Measurements from ENCODE around the gene NES. TPM values are rescaled to one million over a fixed set of nuclear protein-coding genes. Genes with fewer than 3 reads are reported as not detected.

The NES gene
- total RNA-seq, 1 donor = 44.5 TPM

DNA sequence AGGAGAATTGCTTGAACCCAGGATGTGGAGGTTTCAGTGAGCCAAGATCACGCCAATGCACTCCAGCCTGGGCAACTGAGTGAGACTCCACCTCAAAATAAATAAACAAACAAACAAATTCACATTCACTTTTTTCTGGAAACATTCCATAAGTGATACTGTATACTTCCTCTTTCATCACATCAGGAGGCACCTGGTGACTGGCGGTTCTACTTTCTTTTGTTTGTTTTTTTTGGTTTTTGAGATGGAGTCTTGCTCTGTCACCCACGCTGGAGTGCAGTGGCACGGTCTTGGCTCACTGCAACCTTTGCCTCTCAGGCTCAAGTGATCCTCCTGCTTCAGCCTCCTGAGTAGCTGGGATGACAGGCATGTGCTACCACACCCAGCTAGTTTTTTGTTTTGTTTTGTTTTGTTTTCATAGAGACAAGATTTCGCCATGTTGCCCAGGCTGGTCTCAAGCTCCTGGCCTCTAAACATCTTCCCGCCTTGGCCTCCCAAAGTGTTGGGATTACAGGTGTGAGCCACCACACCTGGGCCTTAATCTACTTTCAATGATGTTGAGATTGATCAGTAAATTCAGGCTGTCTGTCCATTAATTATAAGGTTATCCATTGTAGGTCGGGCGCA, 47.3 kb downstream of the NES start:
- no peak for DNase-seq (ENCODE audit: low read depth)
- TF ChIP-seq, protein P1, sequence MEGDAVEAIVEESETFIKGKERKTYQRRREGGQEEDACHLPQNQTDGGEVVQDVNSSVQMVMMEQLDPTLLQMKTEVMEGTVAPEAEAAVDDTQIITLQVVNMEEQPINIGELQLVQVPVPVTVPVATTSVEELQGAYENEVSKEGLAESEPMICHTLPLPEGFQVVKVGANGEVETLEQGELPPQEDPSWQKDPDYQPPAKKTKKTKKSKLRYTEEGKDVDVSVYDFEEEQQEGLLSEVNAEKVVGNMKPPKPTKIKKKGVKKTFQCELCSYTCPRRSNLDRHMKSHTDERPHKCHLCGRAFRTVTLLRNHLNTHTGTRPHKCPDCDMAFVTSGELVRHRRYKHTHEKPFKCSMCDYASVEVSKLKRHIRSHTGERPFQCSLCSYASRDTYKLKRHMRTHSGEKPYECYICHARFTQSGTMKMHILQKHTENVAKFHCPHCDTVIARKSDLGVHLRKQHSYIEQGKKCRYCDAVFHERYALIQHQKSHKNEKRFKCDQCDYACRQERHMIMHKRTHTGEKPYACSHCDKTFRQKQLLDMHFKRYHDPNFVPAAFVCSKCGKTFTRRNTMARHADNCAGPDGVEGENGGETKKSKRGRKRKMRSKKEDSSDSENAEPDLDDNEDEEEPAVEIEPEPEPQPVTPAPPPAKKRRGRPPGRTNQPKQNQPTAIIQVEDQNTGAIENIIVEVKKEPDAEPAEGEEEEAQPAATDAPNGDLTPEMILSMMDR (IDR thresholded peaks at IDR 0.05; ENCODE audit: insufficient read depth, low read length) = no peak
- no peak overlapping the region for H3K4me3 ChIP-seq (ENCODE audit: low read depth, low read length)

DNA sequence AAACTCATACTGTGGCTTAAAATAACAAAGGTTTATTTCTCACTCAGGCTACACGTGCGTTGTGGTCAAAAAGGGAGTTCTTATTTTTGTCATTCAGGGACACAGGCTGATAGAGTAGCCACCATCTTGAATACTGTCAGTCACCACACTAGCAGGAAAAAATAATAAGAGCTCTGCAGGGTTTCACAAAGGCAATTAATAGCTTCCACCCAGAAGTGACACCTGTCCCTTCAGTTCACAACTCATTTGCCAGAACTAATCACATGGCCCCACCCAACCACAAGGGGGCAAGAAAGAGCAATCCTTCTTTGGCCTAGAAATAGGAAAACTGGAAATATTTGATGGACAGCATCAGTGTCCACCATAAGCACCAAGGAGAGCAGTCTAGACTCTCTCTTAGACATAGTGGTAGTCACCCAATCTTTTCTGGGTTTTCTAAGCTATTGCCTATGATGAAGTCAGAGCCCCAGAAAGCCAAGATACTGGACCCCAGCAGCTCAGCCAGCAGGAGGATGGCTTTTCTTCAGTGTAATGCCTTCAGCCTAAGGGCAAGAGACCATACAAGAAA, 49.8 kb downstream of the NES start:
- H3K4me3 ChIP-seq (ENCODE audit: low read depth, low read length) = no peak overlapping the region
- TF ChIP-seq, protein P1 (IDR thresholded peaks at IDR 0.05; ENCODE audit: insufficient read depth, low read length) = peak; percentile 72
- DNase-seq (ENCODE audit: low read depth) = peak; percentile 46

DNA sequence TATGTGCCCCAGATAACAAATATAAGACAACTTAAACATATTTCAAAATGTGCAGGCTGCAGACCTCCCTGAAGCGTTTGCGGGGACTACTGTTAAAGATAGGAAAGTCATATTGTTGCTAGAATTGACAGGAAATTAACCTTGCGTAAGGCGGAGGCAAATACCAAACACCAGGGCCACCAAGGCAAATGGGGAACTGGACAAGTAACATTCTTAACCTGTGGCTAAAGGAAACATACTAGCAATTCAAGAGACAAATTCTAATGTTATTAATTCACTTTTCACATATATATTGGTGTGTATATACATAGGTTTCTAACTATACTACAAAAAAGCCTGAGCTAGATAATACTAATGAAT, 51.1 kb downstream of the NES start:
- TF ChIP-seq, protein P1 (IDR thresholded peaks at IDR 0.05; ENCODE audit: insufficient read depth, low read length) = no peak
- H3K4me3 ChIP-seq (ENCODE audit: low read depth, low read length) = no peak overlapping the region
- no peak for DNase-seq (ENCODE audit: low read depth)

- H3K4me3 ChIP-seq (ENCODE audit: low read depth, low read length) = no peak overlapping the region
- DNase-seq (ENCODE audit: low read depth) = peak; percentile 55
- TF ChIP-seq, protein P1 (IDR thresholded peaks at IDR 0.05; ENCODE audit: insufficient read depth, low read length) = peak; percentile 76
These were observed 51.6 kb downstream of the NES start for GRCh38 chr1:156625436-156626078.

DNA sequence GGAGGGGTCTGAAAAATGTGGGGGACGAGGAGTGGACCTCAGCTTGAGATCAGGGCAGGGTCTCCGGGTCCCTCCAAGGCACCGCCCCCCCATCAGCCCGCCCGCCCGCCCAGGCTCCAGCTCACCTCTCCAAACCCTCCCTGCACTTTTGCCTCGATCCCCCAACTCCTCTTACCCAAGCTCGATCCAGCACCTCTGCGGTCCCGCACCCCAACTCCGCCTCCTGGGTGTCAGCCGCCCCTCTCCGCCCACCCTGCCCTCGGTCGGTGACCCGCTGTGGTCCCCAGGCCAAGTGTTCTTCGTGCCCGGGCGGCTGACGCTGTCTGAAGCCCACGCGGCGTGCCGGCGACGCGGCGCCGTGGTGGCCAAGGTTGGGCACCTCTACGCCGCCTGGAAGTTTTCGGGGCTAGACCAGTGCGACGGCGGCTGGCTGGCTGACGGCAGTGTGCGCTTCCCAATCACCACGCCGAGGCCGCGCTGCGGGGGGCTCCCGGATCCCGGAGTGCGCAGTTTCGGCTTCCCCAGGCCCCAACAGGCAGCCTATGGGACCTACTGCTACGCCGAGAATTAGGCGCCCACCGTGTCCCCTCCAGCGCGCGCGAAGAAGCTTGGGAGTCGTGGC, 52.3 kb downstream of the NES start:
- H3K4me3 ChIP-seq (ENCODE audit: low read depth, low read length) = peak overlapping the region; percentile 49
- DNase-seq (ENCODE audit: low read depth) = no peak
- TF ChIP-seq, protein P1 (IDR thresholded peaks at IDR 0.05; ENCODE audit: insufficient read depth, low read length) = no peak

- TF ChIP-seq, protein P1 (IDR thresholded peaks at IDR 0.05; ENCODE audit: insufficient read depth, low read length) = peak; percentile 43
- peak; percentile 29 for DNase-seq (ENCODE audit: low read depth)
- H3K4me3 ChIP-seq (ENCODE audit: low read depth, low read length) = peak overlapping the region; percentile 49
These were observed 53.0 kb downstream of the NES start for GRCh38 chr1:156623946-156624813.
